Smooth muscle cell (in vitro differentiated cells): Measurements from ENCODE around the gene GOLPH3. TPM values are rescaled to one million over a fixed set of nuclear protein-coding genes. Genes with fewer than 3 reads are reported as not detected.

ENCODE experiments used
- DNase-seq: peaks from one replicate; lab custom pipeline; 2025; ENCODE audit not compliant: unreplicated experiment; lab: John Stamatoyannopoulos, UW
- H2AFZ ChIP-seq: fragments of 200-600 bp; sonication (generic); 2 replicates; pipeline ENCODE4 v1.6.0; 2016; ENCODE audit warnings: antibody characterized with exemption, low read depth, mild to moderate bottlenecking
- H3F3A ChIP-seq: fragments of 200-600 bp; sonication (generic); 2 replicates; pipeline ENCODE4 v1.6.0; 2017; ENCODE audit warnings: antibody characterized with exemption, low read depth
- H3K27ac ChIP-seq: fragments of 200-600 bp; sonication (generic); 2 replicates; pipeline ENCODE4 v1.5.1; 2016; ENCODE audit warnings: low read depth, mild to moderate bottlenecking
- H3K27me3 ChIP-seq: fragments of 200-600 bp; sonication (generic); 2 replicates; pipeline ENCODE4 v1.6.1; 2016; ENCODE audit warnings: low read depth, mild to moderate bottlenecking
- H3K36me3 ChIP-seq: fragments of 200-600 bp; sonication (generic); 2 replicates; pipeline ENCODE4 v1.5.1; 2016; ENCODE audit warnings: low read depth
- H3K4me1 ChIP-seq: fragments of 200-600 bp; sonication (generic); 2 replicates; pipeline ENCODE4 v1.5.1; 2016; ENCODE audit warnings: low read depth
- H3K4me2 ChIP-seq: fragments of 200-600 bp; sonication (generic); 2 replicates; pipeline ENCODE4 v1.6.0; 2016; ENCODE audit warnings: mild to moderate bottlenecking
- H3K4me3 ChIP-seq: fragments of 200-600 bp; sonication (generic); 2 replicates; pipeline ENCODE4 v1.5.1; 2016; ENCODE audit warnings: mild to moderate bottlenecking
- H3K79me2 ChIP-seq: fragments of 200-600 bp; sonication (generic); 2 replicates; pipeline ENCODE4 v1.6.0; 2016; ENCODE audit warnings: low read depth, mild to moderate bottlenecking
- H3K9ac ChIP-seq: fragments of 200-600 bp; sonication (generic); 2 replicates; pipeline ENCODE4 v1.6.0; 2016; ENCODE audit warnings: low read depth
- H3K9me3 ChIP-seq: fragments of 200-600 bp; sonication (generic); replicated peaks from 2 replicates; pipeline ENCODE4 v1.5.1; 2016; ENCODE audit warnings: low read depth
- H4K20me1 ChIP-seq: fragments of 200-600 bp; sonication (generic); 2 replicates; pipeline ENCODE4 v1.6.0; 2016; ENCODE audit warnings: low read depth
- CTCF ChIP-seq: fragments of 200-600 bp; sonication (generic); IDR thresholded peaks from 2 replicates; pipeline ENCODE4 v1.5.1; 2017; ENCODE audit warnings: borderline replicate concordance, mild to moderate bottlenecking, antibody characterized with exemption; ENCODE audit not compliant: insufficient read depth, poor library complexity, severe bottlenecking
- WGBS: methylation state at CpG from one replicate; pipeline ENCODE4 v1.1.7; 2016; ENCODE audit warnings: low lambda C conversion rate; 5-methylcytosine and 5-hydroxymethylcytosine counted together
- polyA plus RNA-seq: library from polyadenylated mRNA; unstranded; fragments of >200 nt; fragmentation: Nextera tagmentation; extraction: Ambion mirVana; gene quantifications from 2 replicates; pipeline ENCODE4 v1.2.1, GENCODE V29; 2016
- total RNA-seq: library from RNA; depleted of rRNA; stranded (reverse); fragments of >200 nt; gene quantifications from 2 replicates; pipeline ENCODE4 v1.2.3, GENCODE V29; 2014

Gene GOLPH3
- total and polyA plus RNA-seq, 2 experiments from 2014 or later = 95.3 to 108 TPM

GRCh38 chr5:32131604-32132003, 42.5 kb downstream of the GOLPH3 start:
- peaks cover 96% of the 10 kb centered on the region for H3K79me2 ChIP-seq
- H3K9ac ChIP-seq = no peak overlapping the region
- no peaks in the 10 kb centered on the region for H3F3A ChIP-seq
- peaks cover 100% of the 10 kb centered on the region for H4K20me1 ChIP-seq
- H2AFZ ChIP-seq = no peak overlapping the region
- DNase-seq = no peak
- no peaks in the 10 kb centered on the region for H3K9me3 ChIP-seq
- TF ChIP-seq CTCF = no peak
- no peaks in the 10 kb centered on the region for H3K27me3 ChIP-seq
- no peaks in the 10 kb centered on the region for H3K4me1 ChIP-seq
- no peak overlapping the region for H3K4me3 ChIP-seq
- H3K4me2 ChIP-seq = no peak overlapping the region
- peaks cover 13% of the 10 kb centered on the region for H3K36me3 ChIP-seq
- H3K27ac ChIP-seq = no peak overlapping the region
- WGBS = 81% methylated on average over 1 of the region's 1 CpG

GRCh38 chr5:32130865-32131264, 43.3 kb downstream of the GOLPH3 start:
- 86% methylated on average over 3 of the region's 3 CpGs for WGBS

GRCh38 chr5:32129074-32129598, 45.0 kb downstream of the GOLPH3 start:
- Histone ChIP-seq H3K27ac (no peak overlapping the region), H3K9ac (no peak overlapping the region), H2AFZ (no peak overlapping the region), H3K9me3 (no peaks in the 10 kb centered on the region), H3K27me3 (no peaks in the 10 kb centered on the region), H3K36me3 (peaks cover 12% of the 10 kb centered on the region), H3K79me2 (peaks cover 98% of the 10 kb centered on the region), H4K20me1 (peaks cover 100% of the 10 kb centered on the region), H3K4me2 (no peak overlapping the region), H3K4me1 (no peaks in the 10 kb centered on the region), H3F3A (no peaks in the 10 kb centered on the region), H3K4me3 (no peak overlapping the region)
- DNase-seq = no peak
- 98% methylated on average over 7 of the region's 7 CpGs for WGBS
- TF ChIP-seq CTCF = no peak

More at GRCh38 chr5:32130865-32131264, 43.3 kb downstream of the GOLPH3 start:
- Histone ChIP-seq H3K4me1 (no peaks in the 10 kb centered on the region), H3K9ac (no peak overlapping the region), H3K79me2 (peaks cover 98% of the 10 kb centered on the region), H3K4me2 (no peak overlapping the region), H4K20me1 (peaks cover 100% of the 10 kb centered on the region), H3K4me3 (no peak overlapping the region), H3F3A (no peaks in the 10 kb centered on the region), H3K9me3 (no peaks in the 10 kb centered on the region), H3K27me3 (no peaks in the 10 kb centered on the region), H2AFZ (no peak overlapping the region), H3K27ac (peak overlapping the region; percentile 5), H3K36me3 (peaks cover 14% of the 10 kb centered on the region)
- no peak for DNase-seq
- TF ChIP-seq CTCF = no peak

GRCh38 chr5:32127711-32128110, 46.4 kb downstream of the GOLPH3 start:
- H3K4me3 ChIP-seq = no peak overlapping the region
- peaks cover 16% of the 10 kb centered on the region for H3K36me3 ChIP-seq
- no peaks in the 10 kb centered on the region for H3K27me3 ChIP-seq
- TF ChIP-seq CTCF = no peak
- no peak for DNase-seq
- H2AFZ ChIP-seq = no peak overlapping the region
- no peaks in the 10 kb centered on the region for H3F3A ChIP-seq
- no peak overlapping the region for H3K27ac ChIP-seq
- H4K20me1 ChIP-seq = peaks cover 100% of the 10 kb centered on the region
- peaks cover 96% of the 10 kb centered on the region for H3K79me2 ChIP-seq
- H3K9me3 ChIP-seq = no peaks in the 10 kb centered on the region
- H3K4me2 ChIP-seq = no peak overlapping the region
- H3K9ac ChIP-seq = no peak overlapping the region
- 91% methylated on average over 3 of the region's 3 CpGs for WGBS
- no peaks in the 10 kb centered on the region for H3K4me1 ChIP-seq
